Ovary (tissue), 9 donors: ENCODE measurements around the gene FITM1. TPM values are rescaled to one million over a fixed set of nuclear protein-coding genes. Genes with fewer than 3 reads are reported as not detected.

Experiments
- DNase-seq, 5 donors: peaks; one replicate each; pipeline ENCODE4 v3.0.0-alpha.2; 2019 to 2020
- H3K27ac ChIP-seq, 2 donors: fragments of 200-600 bp; one replicate each; pipeline versions ENCODE4 v1.5.1 to v1.8.0; 2019 to 2022
- H3K27me3 ChIP-seq: fragments of 200-600 bp; one replicate; pipeline ENCODE4 v1.8.0; 2022
- H3K36me3 ChIP-seq: fragments of 200-600 bp; sonication (generic); one replicate; pipeline ENCODE4 v1.5.1; 2019
- H3K4me1 ChIP-seq: one replicate; pipeline ENCODE4 v1.8.1; 2013; ENCODE audit warnings: mild to moderate bottlenecking, moderate library complexity; ENCODE audit not compliant: insufficient read depth
- H3K4me3 ChIP-seq: fragments of 200-600 bp; sonication (generic); one replicate; pipeline ENCODE4 v1.5.1; 2017
- H3K9me3 ChIP-seq, 2 donors: fragments of 200-600 bp in 1 of 2; sonication (generic) in 1 of 2; one replicate each; pipeline versions ENCODE4 v1.5.1 to v1.8.1; 2013 to 2019; ENCODE audit warnings: mild to moderate bottlenecking in 1 of 2, moderate library complexity in 1 of 2
- CTCF ChIP-seq, 3 donors: fragments of 450-650 bp in 2 of 3; fragments of 200-600 bp in 1 of 3; IDR thresholded peaks; one replicate each; pipeline versions ENCODE4 v1.5.1 to v1.8.0; 2016 to 2022; ENCODE audit warnings: antibody characterized with exemption in 3 of 3, mild to moderate bottlenecking in 1 of 3
- EP300 ChIP-seq: sonication (generic); formaldehyde crosslinking; IDR thresholded peaks from one replicate; pipeline ENCODE4 v1.6.1; 2017; ENCODE audit warnings: antibody characterized with exemption
- POLR2A ChIP-seq: fragments of 450-650 bp; IDR thresholded peaks from one replicate; pipeline ENCODE4 v1.6.1; 2017; ENCODE audit warnings: antibody characterized with exemption, mild to moderate bottlenecking, moderate library complexity
- WGBS, 3 donors: extraction: QIAGEN DNeasy Blood & Tissue Kit in 1 of 3; methylation state at CpG; one replicate each; pipeline versions ENCODE4 v1.1.5 to v1.1.7; 2013 to 2017; 5-methylcytosine and 5-hydroxymethylcytosine counted together
- intact Hi-C, 4 donors: fragments of 100-400 bp; cut with DNase I; formaldehyde crosslinking; loops; one replicate each; pipeline versions ENCODE4 v1.11.0 to v1.15.1; 2022 to 2023
- polyA plus RNA-seq, 2 donors: library from polyadenylated mRNA; stranded (reverse); fragments of 200-250 nt in 1 of 2; fragments of 350-450 nt in 1 of 2; fragmentation: Illumina TruSeq in 1 of 2; extraction: RNeasy Lipid Tissue Mini Kit (QIAGEN cat#74804) in 1 of 2; gene quantifications; one replicate each; pipeline ENCODE4 v1.2.3, GENCODE V29; 2013 to 2014
- total RNA-seq, 7 donors: library from RNA; depleted of rRNA in 2 of 7; stranded (reverse); fragments of >200 nt in 2 of 7; fragmentation: NEBNext Ultra II Directional in 3 of 7; extraction: Animal tissue kit (Norgen Biotek cat#: 25700) in 3 of 7; gene quantifications; one replicate each; pipeline versions ENCODE4 v1.1.0 to v1.2.4, GENCODE V29; 2016 to 2023
- donor health status: DM: no; HTN: no; CAD: no; lungs with moderate emphysema.
- donor health status: DM: no; HTN: no; CAD: no.
- donor health status: Bipolar disorder and iron deficiency.
- donor health status: DM: yes; HTN: yes; CAD: no.
- donor health status: DM: no; HTN: no; CAD: no.
- donor health status: DM: yes; HTN: yes; CAD: no.

The FITM1 gene
- total and polyA plus RNA-seq, 9 donors: 0.57 to 1.2 (median 0.78) TPM; not detected in 3

GRCh38 chr14:24146978-24147760 lies 16.7 kb downstream of the FITM1 start, which contains the start of gene RNF31:
RNF31 (plus strand) TSS chr14:24147498; CDS start chr14:24147699, 201 bp downstream.
- Histone ChIP-seq H3K9me3 (no peaks in the 10 kb centered on the region), H3K27me3 (no peaks in the 10 kb centered on the region), H3K36me3 (no peaks in the 10 kb centered on the region), H3K4me3 (peak within 1 kb of the TSS; percentile 94), H3K4me1 (peaks cover 10% of the 10 kb centered on the region), H3K27ac (peak within 1 kb of the TSS; percentile 75 to 83)
- TF ChIP-seq POLR2A: peak; percentile 24
- no peak for TF ChIP-seq CTCF (IDR thresholded peaks at IDR 0.05)
- DNase-seq: peak; percentile 98 to 99 (median 98)
- intact Hi-C loops: loop anchor here in 1 of 4 donors (10.0 kb wide), 1 partner anchor 218 kb away; the partner anchor contains the start of gene NFATC4
- 0 to 1% (median 0%) methylated on average over 33 to 57 of the region's 57 CpGs for WGBS, 3 donors

- no peaks in the 10 kb centered on the region for H3K36me3 ChIP-seq
- DNase-seq: no peak
- 4 to 8% (median 4%) methylated on average over 16 to 29 of the region's 29 CpGs for WGBS, 3 donors
- TF ChIP-seq CTCF (IDR thresholded peaks at IDR 0.05): no peak
- TF ChIP-seq POLR2A: no peak
- no peak for TF ChIP-seq EP300
- peaks cover 10% of the 10 kb centered on the region for H3K4me1 ChIP-seq
- intact Hi-C loops: loop anchor here in 1 of 4 donors (10.0 kb wide), 1 partner anchor 217 kb away; the partner anchor contains the start of gene NFATC4
- no peaks in the 10 kb centered on the region for H3K27me3 ChIP-seq
- H3K4me3 ChIP-seq: peak overlapping the region; percentile 94
- peak overlapping the region; percentile 75 to 83 for H3K27ac ChIP-seq
- H3K9me3 ChIP-seq: no peaks in the 10 kb centered on the region
These were observed 17.4 kb downstream of the FITM1 start for GRCh38 chr14:24147761-24148428.

GRCh38 chr14:24149302-24149969 lies 19.0 kb downstream of the FITM1 start:
- H3K27ac ChIP-seq: no peak overlapping the region
- peaks cover 10% of the 10 kb centered on the region for H3K4me1 ChIP-seq
- H3K27me3 ChIP-seq: no peaks in the 10 kb centered on the region
- no peak overlapping the region for H3K4me3 ChIP-seq
- 90 to 98% (median 92%) methylated on average over 3 of the region's 3 CpGs for WGBS, 3 donors
- no peaks in the 10 kb centered on the region for H3K9me3 ChIP-seq
- intact Hi-C loops: loop anchor here in 1 of 4 donors (10.0 kb wide), 1 partner anchor 215 kb away; the partner anchor contains the start of gene NFATC4
- H3K36me3 ChIP-seq: no peaks in the 10 kb centered on the region
- DNase-seq: no peak
- TF ChIP-seq EP300 (no peak), CTCF (IDR thresholded peaks at IDR 0.05) (no peak), POLR2A (no peak)

- intact Hi-C loops: no loop called here
- H3K4me1 ChIP-seq: peaks cover 10% of the 10 kb centered on the region
- DNase-seq: no peak
- H3K36me3 ChIP-seq: no peaks in the 10 kb centered on the region
- WGBS, 3 donors: 89 to 91% (median 90%) methylated on average over 9 of the region's 9 CpGs
- no peak overlapping the region for H3K27ac ChIP-seq
- H3K9me3 ChIP-seq: no peaks in the 10 kb centered on the region
- TF ChIP-seq POLR2A (no peak), EP300 (no peak), CTCF (IDR thresholded peaks at IDR 0.05) (no peak)
- no peak overlapping the region for H3K4me3 ChIP-seq
- H3K27me3 ChIP-seq: no peaks in the 10 kb centered on the region
These were observed 19.6 kb downstream of the FITM1 start for GRCh38 chr14:24150061-24150460.
